Mesodermal cell (in vitro differentiated cells): ENCODE measurements around the gene SLC39A2. TPM values are rescaled to one million over a fixed set of nuclear protein-coding genes. Genes with fewer than 3 reads are reported as not detected.
"Not testable (repeated sequence)": the region's sequence is repeated elsewhere in the genome, so short reads cannot be mapped to it uniquely, and the experiment has no call there.

Source experiments
- H3K27ac ChIP-seq: 2 replicates; pipeline ENCODE4 v1.7.0; 2013; ENCODE audit warnings: mild to moderate bottlenecking, low read depth, low read length, moderate library complexity; ENCODE audit not compliant: severe bottlenecking
- H3K36me3 ChIP-seq: 2 replicates; pipeline ENCODE4 v1.7.1; 2013; ENCODE audit warnings: mild to moderate bottlenecking, low read length, moderate library complexity; ENCODE audit not compliant: control insufficient read depth, insufficient read depth
- H3K4me1 ChIP-seq: one replicate; pipeline ENCODE4 v1.7.1; 2013; ENCODE audit warnings: mild to moderate bottlenecking, low read length; ENCODE audit not compliant: insufficient read depth, control insufficient read depth, poor library complexity, severe bottlenecking
- H3K4me3 ChIP-seq: 2 replicates; pipeline ENCODE4 v1.7.0; 2013; ENCODE audit warnings: low read length, control low read depth, mild to moderate bottlenecking; ENCODE audit not compliant: insufficient read depth, poor library complexity, severe bottlenecking; ENCODE audit errors: extremely low read depth
- H3K9me3 ChIP-seq: 2 replicates; pipeline ENCODE4 v1.7.1; 2013; ENCODE audit warnings: mild to moderate bottlenecking, low read length, moderate library complexity; ENCODE audit not compliant: control insufficient read depth
- WGBS, 2 experiments: methylation state at CpG; one replicate each; pipeline ENCODE4 v1.1.5; 2013; ENCODE audit warnings: missing lambda C conversion rate in 2 of 2; ENCODE audit not compliant: insufficient coverage in 2 of 2; 5-methylcytosine and 5-hydroxymethylcytosine counted together
- polyA plus RNA-seq, 2 experiments: library from polyadenylated mRNA; stranded (reverse); fragments of 50-300 nt; gene quantifications; one replicate each; pipeline ENCODE4 v1.2.3, GENCODE V29; 2013

SLC39A2 gene, protein sequence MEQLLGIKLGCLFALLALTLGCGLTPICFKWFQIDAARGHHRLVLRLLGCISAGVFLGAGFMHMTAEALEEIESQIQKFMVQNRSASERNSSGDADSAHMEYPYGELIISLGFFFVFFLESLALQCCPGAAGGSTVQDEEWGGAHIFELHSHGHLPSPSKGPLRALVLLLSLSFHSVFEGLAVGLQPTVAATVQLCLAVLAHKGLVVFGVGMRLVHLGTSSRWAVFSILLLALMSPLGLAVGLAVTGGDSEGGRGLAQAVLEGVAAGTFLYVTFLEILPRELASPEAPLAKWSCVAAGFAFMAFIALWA
- 13.0 TPM for polyA plus RNA-seq (2013, experiment 1 of 2)
- polyA plus RNA-seq (2013, experiment 2 of 2), result 25.4 TPM

DNA sequence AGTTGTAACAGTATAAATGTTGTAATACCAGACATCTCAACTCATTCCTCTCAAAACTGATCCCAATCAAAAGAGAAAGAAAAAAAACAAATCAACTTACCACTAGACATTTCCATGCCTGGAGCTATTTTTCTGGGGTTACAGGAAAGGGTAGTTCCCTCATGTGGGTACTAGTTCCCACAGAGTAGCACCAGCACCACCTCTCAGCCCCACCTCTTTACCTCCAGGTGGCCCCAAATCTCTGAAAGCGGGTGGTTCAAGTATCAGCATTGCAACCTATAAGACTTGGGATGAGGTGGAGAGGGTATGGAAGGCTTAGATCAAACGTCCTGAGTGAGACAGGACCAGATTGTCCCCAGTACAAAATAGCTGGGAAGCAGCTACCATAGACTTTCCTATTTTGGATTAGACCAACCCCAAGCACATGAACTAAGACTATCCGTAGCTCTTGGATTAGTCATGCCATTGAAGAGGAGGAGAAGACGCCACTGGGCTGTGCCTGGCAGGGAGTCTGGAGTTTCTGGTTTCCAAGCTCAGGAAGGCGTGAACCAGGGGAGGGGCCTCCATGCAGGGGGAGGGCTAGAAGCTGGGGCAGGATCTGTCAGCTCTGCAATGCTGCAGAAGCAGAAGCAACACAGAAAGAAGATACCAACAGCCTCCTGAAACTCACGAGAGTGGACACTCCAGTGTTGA is at the start of gene SLC39A2:
SLC39A2 (plus strand) TSS at position 620 of the 693 bp plus-strand sequence. CDS start 154 bp downstream, outside the sequence.
- Histone ChIP-seq H3K4me3 (peak within 1 kb of the TSS; percentile 7), H3K9me3 (no peaks in the 10 kb centered on the region), H3K36me3 (peaks cover 34% of the 10 kb centered on the region), H3K27ac (peak within 1 kb of the TSS; percentile 57), H3K4me1 (peaks cover 26% of the 10 kb centered on the region)
- WGBS, 2 experiments, result 18 to 24% methylated on average over 3 of the region's 6 CpGs

DNA sequence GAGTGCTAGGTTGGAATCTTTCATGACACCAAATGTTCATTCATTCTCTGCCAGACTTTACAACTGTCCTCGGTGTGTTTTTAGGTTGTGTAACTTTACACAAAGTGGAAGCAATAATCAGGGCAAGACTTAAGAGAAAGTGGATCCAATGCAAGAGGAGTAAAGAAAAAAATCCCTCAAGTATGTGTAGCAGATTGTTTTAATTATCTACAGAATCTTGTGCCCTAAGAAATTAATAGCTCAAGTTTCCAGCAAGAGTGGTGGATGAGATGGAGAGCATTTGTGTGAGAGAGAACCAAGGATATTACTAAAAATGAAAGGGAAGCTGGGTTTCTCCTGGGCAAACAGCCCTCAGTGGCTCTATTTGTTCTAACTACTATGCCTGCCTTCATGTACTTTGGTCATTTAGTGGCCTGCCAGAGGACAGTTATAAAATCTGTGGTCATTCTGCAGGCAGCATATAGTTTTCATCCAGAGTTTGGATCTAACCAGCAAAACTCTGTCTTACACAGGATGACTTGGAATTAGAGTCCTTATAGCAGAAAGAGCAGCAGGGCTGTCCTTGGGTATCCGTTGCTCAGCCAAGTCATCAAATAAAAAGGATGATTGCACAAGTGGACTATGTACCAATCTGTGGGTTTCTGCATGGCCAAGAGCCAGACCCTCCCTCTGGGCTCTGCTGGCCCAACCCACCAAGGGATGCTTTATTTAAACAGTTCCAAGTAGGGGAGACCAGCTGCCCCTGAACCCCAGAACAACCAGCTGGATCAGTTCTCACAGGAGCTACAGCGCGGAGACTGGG is 44.2 kb upstream of the SLC39A2 start, which contains the start of gene RNASE2:
RNASE2 (plus strand) TSS at position 752 of the 802 bp plus-strand sequence. CDS start 285 bp downstream, outside the sequence.
- not testable (repeated sequence) for H3K4me3 ChIP-seq, H3K27ac ChIP-seq, H3K4me1 ChIP-seq, H3K36me3 ChIP-seq, H3K9me3 ChIP-seq
- WGBS, 2 experiments, result 95 to 100% methylated on average over 3 of the region's 4 CpGs

DNA sequence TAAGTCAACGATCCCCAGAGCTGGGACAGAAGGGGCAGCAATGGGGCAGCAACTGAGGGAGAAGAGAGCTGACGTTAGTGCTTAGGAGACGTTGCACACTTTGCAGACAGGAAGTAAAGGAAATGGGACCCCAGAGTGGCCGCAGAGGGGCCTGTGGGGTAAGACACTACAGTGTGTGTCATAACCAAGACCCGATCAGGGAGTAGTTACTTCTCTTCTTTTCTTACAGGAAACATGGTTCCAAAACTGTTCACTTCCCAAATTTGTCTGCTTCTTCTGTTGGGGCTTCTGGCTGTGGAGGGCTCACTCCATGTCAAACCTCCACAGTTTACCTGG is 43.6 kb upstream of the SLC39A2 start:
- H3K9me3 ChIP-seq, H3K4me1 ChIP-seq, H3K27ac ChIP-seq, H3K36me3 ChIP-seq, H3K4me3 ChIP-seq: not testable (repeated sequence)
- 88 to 89% methylated on average over 3 to 5 of the region's 5 CpGs for WGBS, 2 experiments

DNA sequence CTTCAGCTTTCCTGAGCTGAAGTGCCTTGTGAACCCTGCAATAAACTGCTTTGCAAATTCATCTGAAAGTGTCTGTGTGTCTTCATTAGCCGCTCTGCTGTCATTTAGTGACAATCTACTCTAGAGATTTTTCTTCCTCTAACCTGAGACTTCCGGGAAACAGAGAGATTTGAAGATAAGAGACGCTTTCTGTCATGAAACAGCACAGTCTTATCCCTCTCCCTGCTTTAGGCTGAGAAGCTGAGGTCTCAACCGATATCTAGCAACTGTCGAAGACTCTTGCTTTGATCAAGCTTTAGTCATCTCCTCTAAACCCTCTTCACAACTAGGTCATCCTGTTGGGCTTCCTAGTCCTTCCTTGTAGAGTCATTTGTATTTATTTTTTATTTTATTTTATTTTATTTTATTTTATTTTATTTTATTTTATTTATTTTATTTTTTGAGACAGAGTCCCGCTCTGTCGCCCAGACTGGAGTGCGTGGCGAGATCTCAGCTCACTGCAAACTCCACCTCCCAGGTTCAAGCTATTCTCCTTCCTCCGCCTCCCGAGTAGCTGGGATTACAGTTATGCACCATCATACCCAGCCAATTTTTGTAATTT is 42.6 kb upstream of the SLC39A2 start:
- WGBS, 2 experiments, result 85 to 89% methylated on average over 4 to 5 of the region's 11 CpGs
- Histone ChIP-seq H3K4me1 (no peaks in the 10 kb centered on the region), H3K4me3 (no peak overlapping the region), H3K27ac (no peak overlapping the region), H3K9me3 (no peaks in the 10 kb centered on the region), H3K36me3 (no peaks in the 10 kb centered on the region)

DNA sequence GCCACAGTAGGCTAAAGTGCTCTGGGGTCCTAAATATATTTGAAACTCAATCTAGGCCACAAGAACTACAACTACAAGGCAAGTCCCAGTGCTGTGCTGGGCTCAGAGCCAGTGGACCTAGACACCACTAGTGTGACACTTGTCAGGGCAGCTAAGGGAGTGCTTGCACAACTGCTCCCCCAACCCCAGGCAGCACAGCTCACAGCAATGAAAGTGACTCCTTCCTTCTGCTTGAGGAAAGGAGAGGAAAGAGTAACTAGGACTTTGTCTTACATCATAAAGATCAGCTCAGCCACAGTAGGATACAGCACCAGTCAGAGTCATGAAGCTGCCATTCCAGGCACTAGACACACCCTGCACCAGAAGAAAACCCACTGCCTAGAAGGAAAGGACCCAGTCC is 40.1 kb upstream of the SLC39A2 start:
- H3K4me1 ChIP-seq, H3K4me3 ChIP-seq: not testable (repeated sequence)

DNA sequence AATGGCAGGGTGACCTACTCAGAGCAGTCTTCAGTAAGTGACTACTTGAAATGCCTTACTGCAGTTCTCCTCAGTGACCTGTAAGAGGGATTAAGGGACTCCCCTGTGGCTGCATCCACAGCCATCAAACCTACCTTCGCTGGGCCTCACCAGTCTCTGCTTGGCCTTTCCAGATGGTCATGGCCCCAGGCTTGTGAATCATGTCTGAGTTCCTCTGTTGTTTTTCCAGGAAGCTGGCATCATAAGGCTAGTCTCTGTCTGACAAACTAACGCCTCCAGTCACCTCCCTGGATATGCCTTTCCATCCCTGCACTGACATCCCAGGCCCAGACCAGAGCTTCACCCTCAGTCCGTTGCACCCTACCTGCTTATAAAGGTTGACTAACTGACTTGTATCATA is 29.8 kb upstream of the SLC39A2 start:
- Histone ChIP-seq H3K4me3 (no peak overlapping the region), H3K9me3 (no peaks in the 10 kb centered on the region), H3K27ac (no peak overlapping the region), H3K36me3 (no peaks in the 10 kb centered on the region), H3K4me1 (peaks cover 21% of the 10 kb centered on the region)
- WGBS, 2 experiments, result 93 to 100% methylated on average over 2 to 3 of the region's 3 CpGs

More for the DNA sequence above, 40.1 kb upstream of the SLC39A2 start:
- H3K27ac ChIP-seq, H3K36me3 ChIP-seq, H3K9me3 ChIP-seq: not testable (repeated sequence)

DNA sequence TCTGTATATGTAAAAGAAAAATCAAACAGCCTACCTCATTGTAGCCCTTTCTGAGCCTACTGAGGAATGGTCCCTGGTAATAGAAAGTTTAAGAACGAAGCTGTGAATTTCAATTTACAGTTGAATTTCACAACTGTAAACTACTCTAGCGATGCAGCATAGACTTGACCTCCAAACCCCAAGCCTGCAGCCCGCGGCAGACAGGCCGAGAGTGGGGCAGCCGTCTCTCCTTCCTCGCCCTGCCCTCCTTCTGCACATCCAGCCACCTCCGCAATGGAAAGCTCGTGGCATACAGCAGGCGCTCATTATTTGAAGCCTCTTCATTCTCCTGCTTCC is 28.5 kb upstream of the SLC39A2 start:
- Histone ChIP-seq H3K4me3 (peak overlapping the region; percentile 63), H3K4me1 (peaks cover 27% of the 10 kb centered on the region), H3K9me3 (no peaks in the 10 kb centered on the region), H3K27ac (no peak overlapping the region), H3K36me3 (no peaks in the 10 kb centered on the region)
- WGBS, 2 experiments, result 54 to 84% methylated on average over 6 of the region's 10 CpGs

DNA sequence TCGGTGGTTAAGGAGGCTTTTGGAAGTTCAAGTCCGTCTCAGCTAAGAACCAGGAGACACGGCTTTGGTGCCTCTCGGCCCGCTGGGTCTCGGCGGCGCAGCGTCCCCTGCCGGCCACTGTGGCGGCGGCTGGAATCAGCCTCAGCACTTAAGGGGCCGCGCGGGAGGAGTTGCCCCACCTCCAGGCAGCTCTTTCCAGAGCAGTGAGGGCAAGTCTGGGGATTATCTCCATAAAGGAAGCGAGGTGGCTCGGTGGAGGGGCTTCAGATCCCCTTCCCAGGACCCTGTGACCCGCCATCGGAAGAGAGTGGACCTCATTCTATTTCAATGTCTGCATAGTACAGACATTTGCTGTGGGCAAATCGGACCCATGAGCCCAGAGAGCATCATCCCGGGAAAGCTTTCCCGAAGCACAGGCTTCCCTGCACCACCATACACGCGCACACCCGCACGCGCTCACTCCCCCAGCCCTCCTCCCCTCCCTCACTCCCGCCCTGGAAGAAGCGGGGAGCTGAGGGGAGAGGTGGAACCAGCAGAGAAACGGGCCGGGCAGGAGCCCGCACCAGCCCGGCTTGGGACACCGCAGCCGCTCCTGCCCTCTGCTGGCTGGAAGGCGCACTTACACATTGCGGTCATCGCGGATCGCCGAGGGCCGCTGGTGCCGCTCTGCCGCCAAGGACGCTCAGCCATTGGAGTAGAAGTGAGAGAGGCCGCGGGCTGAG is 27.9 kb upstream of the SLC39A2 start:
- Histone ChIP-seq H3K4me1 (peaks cover 27% of the 10 kb centered on the region), H3K27ac (peak overlapping the region; percentile 80), H3K4me3 (peak overlapping the region; percentile 63), H3K36me3 (no peaks in the 10 kb centered on the region), H3K9me3 (no peaks in the 10 kb centered on the region)
- 0 to 1% methylated on average over 24 to 31 of the region's 47 CpGs for WGBS, 2 experiments

DNA sequence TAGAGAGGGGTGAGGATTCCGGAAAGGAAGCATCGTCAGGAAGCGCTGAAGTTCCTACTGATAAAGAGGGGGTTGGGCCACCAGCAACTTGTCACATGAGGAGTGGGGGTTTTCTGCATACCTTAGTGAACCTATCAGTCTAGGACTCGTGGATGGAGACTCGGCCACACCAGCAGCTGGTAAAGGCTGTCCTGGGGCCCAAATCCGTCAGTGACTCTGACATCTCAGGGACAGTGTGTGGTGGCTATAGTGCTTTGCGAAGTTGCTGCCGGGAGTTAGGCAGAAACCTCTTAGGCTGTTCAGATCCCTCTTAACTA is 27.4 kb upstream of the SLC39A2 start:
- Histone ChIP-seq H3K27ac (peak overlapping the region; percentile 80), H3K9me3 (no peaks in the 10 kb centered on the region), H3K36me3 (no peaks in the 10 kb centered on the region), H3K4me1 (peaks cover 27% of the 10 kb centered on the region), H3K4me3 (peak overlapping the region; percentile 63)
- WGBS, 2 experiments, result 13 to 29% methylated on average over 8 of the region's 8 CpGs

DNA sequence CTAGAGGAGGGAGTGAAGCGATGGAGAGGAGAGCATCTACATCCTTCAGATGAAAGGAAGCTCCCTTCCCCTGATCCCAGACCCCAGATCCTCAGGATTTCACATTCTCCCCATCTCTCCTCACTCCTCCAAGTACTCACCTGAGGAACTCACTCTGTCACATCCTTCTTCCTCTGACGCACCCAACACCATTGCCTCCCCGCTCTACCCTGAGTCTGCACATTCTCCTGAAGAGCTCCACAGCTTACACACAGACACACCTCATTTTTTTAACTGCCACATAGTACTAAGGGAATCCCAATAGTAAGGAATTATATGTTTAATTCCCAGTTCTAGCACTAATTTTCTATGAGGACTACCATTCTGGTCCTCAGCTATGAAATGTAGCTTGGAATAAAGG is 25.6 kb upstream of the SLC39A2 start:
- 100% methylated on average over 1 of the region's 3 CpGs; no CpG with 5 or more reads in 1 of the 2 experiments for WGBS, 2 experiments
- Histone ChIP-seq H3K9me3 (no peaks in the 10 kb centered on the region), H3K4me3 (no peak overlapping the region), H3K36me3 (no peaks in the 10 kb centered on the region), H3K27ac (no peak overlapping the region), H3K4me1 (peaks cover 32% of the 10 kb centered on the region)
